OCI-LY7 (cell line): ENCODE results near the gene KIF6.

Experiments
- EZH2phosphoT487 ChIP-seq: fragments of 200-600 bp; sonication (generic); IDR thresholded peaks from 2 replicates; pipeline ENCODE4 v1.6.1; 2018; ENCODE audit warnings: low read depth, borderline replicate concordance, mild to moderate bottlenecking, mixed run types, antibody characterized with exemption, low read length, moderate library complexity, mixed read lengths
- TF ChIP-seq, protein P1 (sequence below): fragments of 200-600 bp; sonication (generic); conservative IDR thresholded peaks from 2 replicates; pipeline ENCODE4 v1.5.1; 2014; ENCODE audit warnings: mild to moderate bottlenecking, antibody characterized with exemption, low read length, moderate library complexity, mixed read lengths

GRCh38 chr6:39401376-39401775 is 323.8 kb downstream of the KIF6 start:
- TF ChIP-seq, protein P1, sequence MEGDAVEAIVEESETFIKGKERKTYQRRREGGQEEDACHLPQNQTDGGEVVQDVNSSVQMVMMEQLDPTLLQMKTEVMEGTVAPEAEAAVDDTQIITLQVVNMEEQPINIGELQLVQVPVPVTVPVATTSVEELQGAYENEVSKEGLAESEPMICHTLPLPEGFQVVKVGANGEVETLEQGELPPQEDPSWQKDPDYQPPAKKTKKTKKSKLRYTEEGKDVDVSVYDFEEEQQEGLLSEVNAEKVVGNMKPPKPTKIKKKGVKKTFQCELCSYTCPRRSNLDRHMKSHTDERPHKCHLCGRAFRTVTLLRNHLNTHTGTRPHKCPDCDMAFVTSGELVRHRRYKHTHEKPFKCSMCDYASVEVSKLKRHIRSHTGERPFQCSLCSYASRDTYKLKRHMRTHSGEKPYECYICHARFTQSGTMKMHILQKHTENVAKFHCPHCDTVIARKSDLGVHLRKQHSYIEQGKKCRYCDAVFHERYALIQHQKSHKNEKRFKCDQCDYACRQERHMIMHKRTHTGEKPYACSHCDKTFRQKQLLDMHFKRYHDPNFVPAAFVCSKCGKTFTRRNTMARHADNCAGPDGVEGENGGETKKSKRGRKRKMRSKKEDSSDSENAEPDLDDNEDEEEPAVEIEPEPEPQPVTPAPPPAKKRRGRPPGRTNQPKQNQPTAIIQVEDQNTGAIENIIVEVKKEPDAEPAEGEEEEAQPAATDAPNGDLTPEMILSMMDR: no peak
- TF ChIP-seq EZH2phosphoT487: no peak
